Measurements from ENCODE around the gene TENM4.

GRCh38 chr11:79427126-79427525 is 13.7 kb downstream of the TENM4 start:
- TF ChIP-seq CTCF (IDR thresholded peaks at IDR 0.05 in 4 of 5, conservative IDR thresholded peaks at IDR 0.05 in 1 of 5) (no peak), POLR2A (IDR thresholded peaks at IDR 0.05) (no peak)

Data from gastrocnemius medialis (tissue), 4 donors.